DMS153 treated with DMSO at 0.1 percent for 48 hours (cell line): ENCODE results near the gene MED15.

ENCODE experiments used
- DNase-seq: peaks from one replicate; lab custom pipeline; 2025; ENCODE audit not compliant: unreplicated experiment; lab: John Stamatoyannopoulos, UW

The MED15 gene

DNA sequence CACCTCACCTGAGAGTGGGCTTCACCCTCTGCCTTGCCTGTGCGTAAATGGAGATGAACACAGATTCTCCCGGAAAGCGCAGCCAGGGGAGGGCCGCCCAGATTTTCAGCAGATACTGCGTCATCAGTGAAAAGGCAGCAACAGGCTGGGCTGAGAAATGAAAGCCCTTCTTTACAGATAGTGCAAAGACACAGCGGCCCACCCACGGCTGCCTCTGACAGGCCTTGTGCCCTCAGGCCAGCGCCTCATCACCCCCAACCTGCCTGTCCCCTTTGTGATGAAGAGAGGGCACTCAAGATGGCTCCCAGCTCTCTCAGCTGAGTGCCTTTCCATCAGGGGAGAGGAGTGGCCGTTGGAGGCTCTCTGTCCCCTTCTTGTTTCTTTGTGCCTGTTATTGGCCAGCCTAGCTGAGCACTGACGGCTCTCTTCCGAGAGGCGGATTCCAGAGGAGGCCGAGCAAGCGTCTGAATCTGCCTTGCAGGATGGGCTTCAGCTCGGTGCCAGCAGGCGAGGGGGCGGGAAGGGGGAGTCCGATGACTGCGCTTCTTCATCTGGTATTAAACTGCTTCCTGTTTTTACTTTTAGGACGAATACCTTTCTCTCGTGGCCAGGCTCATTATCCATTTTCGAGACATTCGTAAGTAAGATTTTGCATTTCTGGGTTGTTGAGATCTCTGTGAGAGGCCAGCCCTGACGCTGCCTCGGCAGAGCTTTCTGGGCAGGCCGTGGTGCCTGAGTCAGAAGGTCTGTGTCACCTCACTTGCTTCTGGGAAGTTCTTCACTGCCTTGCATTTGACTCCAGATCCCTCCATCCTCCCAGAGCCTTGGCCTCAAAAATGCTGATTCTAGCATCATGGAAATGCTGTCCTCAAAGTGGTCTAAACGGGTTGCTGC lies 43.7 kb downstream of the MED15 start:
- DNase-seq: no peak

DNA sequence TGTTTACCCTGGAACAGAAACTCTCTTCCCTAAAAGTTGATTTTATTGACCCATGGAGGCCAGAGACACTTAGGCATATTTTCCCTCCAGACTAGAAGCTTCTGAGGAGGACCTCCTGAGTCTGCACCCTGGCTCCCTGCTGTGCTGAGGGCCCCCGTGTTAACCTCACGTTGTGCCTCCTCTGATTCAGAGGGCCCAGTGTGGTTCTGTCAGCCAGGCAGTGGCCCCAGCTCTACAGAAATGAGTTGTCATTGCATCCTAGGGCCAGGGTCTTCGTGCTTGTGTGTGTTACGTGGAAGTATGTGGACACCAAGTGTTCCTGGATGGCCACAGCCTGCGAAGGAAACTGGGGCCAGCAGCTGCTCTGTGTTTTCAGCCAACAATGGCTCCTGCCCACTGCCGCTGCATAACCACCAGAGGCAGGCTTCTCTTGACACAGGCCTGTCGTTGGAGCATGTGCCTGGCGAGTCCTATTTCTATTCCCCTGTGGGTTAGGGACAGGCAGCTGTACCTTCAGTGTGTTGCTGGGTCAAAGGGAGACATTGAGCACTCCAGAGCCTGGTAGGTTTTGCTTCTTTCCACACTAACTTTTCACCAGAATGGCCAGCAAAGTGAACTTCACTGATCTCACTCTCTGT lies 44.5 kb downstream of the MED15 start:
- no peak for DNase-seq

DNA sequence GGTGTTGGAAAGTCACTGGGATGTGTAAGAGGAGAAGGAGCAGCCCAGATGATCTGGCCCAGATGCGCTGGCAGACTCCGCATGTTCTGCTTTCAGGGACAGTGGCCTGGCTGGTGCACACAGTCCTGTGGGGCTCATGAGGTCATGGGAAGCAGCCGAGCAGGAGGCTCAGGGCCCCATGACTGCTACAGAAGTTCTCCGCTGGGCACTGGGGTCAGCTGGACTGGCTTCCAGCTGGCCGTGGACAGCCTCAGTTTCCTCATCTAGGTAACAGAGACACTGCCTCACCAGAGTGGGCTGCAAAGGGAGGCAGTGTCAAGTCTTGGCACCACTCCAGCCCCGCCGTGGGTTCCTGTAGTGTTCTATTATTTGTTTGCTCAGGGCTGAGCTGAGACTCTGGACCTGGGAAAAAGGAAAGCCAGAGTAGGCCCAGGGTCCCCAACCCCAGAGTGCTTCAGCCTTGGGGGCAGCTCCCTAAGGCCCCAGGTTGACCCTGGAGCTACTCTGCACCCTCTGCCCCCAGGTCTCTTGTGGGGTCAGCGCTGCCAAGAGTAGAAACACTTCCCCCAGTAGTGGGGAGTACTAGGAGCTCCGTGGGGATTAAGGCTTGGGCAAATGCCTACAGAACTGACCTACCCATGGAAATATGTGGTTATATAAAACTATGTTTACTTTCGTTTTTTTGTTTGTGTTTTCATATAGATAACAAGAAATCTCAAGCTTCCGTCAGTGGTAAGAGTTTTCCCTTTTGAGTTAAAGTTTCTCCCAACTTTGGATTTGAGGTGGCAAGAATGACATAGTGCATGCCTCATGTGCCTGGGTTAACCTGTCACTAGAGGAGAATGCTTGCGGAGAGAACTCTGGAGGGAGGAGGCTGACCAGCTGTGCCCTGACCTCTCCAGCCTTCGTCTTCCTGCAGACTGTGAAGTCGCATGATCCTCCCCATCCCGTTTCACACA lies 45.3 kb downstream of the MED15 start:
- no peak for DNase-seq

DNA sequence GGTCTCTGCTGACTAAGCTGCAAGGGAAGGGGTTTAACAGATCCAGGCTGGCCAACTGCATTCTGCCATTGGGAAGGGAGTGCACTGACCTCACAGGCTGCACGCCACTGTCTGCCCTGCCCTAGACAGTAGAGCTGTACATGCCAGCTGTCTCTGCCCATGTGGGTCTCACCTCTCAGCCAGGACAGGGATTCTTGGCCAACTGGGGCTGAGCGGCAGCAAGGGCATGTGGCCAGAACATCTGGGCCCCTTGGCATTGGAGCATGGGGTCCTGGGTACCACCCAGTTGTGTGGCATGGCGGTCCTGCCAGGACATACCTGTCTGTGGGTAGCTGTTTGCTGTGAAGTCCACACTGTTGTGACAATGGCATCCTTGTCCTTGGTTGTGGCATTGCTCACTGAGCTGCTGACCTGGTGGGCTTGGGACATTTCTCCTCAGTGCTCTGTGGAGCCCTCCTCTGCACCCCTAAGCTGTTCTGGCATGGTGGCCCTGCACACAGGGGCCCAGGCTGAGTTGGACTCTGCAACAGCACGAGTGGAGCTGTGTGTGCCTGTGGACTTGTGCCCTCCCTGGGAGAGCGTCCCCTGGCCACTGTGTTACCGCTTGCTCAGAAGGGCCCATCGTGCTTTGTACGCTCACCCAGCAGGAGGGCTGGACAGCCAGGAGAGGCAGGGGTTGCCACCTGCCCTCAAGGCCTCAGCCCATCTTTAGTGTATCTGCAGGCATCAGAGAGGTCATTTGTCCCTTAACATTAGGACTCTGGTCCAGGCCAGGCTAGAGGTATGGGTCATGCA lies 46.7 kb downstream of the MED15 start:
- no peak for DNase-seq

DNA sequence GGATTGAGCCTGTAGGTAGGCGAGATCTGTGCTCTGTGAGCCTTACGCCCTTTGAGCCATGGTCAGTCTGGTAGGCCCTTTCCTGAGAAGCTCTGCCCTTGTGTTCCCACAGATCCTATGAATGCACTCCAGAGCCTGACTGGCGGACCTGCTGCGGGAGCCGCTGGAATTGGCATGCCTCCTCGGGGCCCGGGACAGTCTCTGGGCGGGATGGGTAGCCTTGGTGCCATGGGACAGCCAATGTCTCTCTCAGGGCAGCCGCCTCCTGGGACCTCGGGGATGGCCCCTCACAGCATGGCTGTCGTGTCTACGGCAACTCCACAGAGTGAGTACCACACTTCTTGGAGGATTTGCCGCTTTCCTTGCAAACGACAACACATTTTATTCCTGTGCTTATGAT lies 47.4 kb downstream of the MED15 start:
- DNase-seq: no peak

DNA sequence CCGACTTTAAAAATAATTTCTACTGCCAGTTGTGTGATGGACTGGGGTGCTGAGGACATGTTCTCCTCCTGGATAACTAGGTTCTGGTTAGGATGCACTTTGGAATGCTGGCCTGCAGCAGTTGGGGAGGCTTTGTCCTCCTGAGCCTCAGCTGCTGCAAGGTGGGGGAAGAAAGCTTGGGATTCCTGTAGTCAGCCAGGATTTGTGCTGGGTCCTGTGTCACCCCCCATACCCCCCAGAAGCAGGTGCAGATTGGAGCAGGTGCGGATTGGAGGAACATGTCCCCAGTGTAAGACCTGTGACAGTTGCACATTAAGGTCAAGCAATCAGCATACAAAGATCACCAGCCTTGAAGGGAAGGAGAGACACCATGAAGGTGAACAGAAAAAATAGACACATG lies 51.1 kb downstream of the MED15 start:
- no peak for DNase-seq

DNA sequence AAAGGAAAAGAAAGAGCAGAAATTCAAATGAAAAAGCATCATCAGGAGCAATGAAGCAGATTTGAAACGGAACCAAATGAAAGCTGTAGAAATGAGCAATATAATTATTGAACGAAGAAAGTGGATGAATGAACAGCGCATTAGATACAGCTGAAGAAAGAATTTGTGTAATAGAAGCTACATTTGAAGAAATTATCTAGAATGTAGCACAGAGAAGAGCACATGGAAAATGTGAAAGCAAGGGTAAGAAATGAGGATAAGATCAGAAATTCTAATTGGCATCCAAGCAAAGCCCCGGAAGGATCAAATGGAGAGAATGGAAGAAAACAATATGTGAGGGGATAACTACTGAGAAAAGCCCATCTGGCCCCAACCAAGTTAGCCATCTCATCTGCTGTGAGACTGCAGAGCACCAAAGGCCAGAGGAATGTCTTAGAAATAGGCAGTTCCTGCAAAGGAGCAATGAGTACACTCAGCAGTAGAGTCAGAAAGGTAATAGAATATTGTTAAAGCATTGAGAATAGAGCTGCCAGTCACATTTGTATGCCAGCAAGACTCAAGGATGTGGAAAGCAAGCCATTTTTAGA lies 51.9 kb downstream of the MED15 start:
- DNase-seq: no peak

DNA sequence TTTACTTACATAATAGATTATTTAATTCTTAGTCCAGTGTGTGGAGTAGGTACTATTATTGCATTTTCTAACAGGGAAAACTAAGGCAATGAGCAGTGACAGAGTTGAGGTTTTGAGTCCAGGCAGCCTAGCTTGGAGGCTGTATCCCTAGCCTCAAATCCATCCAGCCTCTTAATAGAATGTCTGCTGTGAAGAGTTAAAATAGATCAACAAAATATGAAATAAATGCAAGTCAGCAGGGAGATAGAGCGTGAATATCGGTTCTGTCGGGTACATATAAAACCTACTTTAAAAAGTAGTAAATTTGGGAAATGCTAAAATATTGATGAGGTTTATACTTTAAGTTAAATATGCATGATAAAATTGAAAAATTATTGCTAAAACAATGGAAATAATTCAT lies 53.3 kb downstream of the MED15 start:
- DNase-seq: no peak

DNA sequence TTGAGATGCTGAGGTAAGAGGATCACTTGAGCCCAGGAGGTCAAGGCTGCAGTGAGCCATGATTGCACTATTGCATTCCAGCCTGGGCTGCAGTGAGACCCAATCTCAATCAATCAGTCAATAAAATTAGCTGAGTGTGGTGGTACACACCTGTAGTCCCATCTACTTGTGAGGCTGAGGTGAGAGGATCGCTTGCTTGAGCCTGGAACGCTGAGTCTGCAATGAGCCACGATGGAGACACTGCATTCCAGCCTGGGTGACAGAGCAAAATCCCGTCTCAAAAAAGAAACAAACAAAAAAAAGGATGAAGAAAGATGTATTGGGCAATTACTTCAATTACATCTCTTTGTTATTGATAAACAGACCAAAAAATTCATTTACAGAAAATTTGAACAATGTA lies 54.5 kb downstream of the MED15 start:
- DNase-seq: no peak

DNA sequence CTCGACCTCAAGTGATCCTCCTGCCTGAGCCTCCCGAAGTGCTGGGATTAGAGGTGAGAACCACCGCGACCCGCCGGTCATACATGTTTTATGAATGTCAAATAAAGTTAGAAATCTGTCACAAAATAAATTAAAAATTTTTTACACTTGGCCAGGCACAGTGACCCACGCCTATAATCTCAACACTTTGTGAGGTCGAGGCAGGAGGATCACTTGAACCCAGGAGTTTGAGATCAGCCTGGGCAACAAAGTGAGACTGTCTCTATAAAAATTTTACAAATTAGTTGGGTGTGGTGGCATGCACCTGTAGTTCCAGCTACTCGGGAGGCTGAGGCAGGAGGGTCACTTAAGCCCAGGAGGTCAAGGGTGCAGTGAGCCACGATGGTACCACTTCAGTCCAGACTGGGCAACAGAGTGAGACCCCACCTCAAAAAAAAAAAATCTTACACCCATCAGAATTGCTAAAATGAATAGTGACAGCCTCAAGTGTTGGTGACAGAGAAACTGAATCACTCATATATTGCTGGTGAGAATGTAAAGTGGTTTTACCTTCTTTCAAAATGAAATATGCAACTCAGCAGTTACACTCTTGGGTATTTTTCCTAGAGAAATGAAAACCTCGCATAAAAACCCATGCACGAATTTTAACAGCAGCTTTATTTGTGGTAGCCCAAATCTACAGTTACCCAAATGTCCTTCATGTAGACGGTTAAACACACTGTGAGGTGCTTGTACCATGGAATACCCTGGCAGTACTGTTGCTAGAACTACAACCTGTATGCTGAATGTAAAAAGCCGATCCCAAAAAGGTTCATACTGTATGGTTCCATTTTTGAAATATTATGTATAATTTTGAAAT lies 55.4 kb downstream of the MED15 start:
- DNase-seq: no peak

DNA sequence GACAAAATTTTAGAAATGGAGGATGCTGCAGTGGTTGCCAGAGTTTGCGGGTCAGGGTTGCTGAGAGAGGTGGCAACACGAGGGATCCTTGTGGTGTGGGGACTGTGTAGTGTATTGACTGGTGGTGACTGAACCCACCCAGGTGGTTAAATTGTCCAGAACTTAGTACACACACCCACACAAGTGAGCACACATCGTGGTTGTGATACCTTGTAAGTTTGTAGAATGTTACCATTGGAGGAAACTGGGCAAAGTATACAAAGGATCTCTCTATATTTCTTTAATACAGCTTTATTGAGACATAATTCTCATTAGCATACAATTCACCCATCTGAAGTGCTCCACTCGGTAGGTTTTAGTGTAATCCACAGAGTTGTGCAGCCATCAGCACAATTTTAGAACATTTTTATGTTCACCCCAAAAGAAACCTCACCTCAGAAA lies 56.1 kb downstream of the MED15 start:
- DNase-seq: no peak

DNA sequence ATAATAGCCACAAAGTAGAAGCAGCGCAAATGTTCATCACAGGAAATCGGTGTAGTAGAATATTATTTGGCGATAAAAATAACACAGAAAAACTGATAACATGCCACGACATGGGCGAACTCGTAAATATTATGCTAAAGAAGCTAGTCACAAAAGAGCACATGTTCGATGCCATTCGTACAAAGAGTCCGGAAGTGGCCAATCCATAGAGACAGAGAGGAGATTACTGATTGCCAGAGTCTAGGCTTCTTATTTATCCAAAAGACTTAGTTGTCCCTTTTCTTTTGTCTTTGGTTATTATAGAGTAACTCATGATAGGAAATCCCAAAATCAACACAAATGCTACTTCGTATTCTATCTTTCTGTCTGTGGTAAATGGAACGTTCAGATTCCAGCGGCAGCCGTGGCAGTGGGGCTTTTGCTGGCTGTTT lies 56.5 kb downstream of the MED15 start:
- DNase-seq: no peak

DNA sequence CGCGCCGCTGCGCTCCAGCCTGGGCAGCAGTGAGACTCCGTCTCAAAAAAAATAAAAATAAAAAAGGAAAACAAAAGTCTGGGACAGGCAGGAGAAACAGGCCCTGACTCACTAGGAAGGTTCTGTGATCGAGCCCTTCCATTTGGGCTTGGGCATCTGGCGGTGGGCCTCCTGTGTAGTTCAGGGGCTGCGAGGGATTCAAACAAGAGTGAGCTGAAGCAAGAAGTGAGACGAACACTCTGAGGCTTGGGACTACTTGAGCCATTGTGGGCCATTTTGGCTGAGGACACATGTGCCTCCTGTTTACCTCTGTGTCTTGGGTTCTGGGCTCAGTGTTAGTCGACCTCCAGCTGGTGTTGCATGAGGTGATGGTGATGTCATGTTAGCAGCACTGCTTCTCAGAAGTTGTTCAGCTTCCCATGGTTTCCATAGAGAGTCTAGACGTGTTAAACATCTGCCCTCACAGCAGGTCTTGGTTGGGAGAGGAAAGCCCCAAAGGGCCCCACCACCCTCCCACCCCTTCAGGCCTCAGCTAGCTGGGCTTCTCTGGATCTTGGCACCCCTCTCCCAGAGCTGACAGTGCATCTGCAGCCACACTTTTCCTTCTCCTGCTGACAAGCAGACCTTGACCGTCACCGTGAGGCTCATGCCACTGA lies 57.8 kb downstream of the MED15 start:
- DNase-seq: no peak

DNA sequence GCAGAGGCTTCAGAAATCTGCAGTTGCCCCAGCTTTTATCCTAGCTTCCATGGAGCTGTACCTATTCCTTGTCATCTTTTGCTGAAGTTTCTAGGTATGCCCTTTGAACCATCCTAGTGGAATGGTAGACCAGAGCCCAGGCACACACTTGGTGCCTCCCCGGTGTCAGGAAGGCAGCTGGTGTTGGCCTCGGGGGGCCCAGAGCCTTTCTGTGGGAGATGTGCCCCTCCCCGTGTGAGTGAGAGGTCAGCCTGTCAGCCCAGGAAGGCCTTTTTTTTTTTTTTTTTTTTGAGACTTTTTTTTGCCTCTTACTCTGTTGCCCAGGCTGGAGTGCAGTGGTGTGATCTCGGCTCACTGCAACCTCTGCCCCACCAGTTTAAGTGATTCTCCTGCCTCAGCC lies 58.4 kb downstream of the MED15 start:
- no peak for DNase-seq

DNA sequence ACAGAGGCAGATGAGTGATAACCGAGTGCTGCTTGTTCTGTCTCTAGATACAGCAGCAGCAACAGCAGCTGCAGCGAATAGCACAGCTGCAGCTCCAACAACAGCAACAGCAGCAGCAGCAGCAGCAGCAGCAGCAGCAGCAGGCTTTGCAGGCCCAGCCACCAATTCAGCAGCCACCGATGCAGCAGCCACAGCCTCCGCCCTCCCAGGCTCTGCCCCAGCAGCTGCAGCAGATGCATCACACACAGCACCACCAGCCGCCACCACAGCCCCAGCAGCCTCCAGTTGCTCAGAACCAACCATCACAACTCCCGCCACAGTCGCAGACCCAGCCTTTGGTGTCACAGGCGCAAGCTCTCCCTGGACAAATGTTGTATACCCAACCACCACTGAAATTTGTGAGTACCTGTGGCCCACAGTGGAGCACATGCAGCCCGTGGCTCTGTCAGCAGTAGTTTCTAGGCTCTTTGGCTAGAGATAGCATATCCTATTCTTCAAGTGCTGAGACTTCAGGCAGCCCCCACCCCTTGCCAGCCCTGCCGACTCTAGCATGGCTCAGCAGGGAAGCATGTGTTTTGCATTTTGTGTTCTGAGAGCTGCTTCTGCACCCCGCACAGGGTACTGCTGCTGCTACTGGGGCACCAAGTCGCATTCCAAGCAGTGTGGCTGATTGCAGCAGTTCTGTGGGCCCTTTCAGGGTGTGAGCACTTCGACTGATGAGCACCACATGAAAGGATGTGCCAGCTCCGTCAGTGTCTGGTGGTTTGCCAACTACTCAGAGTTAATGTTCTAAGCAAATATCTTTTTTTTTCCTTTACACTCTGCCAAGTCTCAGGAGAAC lies 59.2 kb downstream of the MED15 start:
- DNase-seq: no peak

DNA sequence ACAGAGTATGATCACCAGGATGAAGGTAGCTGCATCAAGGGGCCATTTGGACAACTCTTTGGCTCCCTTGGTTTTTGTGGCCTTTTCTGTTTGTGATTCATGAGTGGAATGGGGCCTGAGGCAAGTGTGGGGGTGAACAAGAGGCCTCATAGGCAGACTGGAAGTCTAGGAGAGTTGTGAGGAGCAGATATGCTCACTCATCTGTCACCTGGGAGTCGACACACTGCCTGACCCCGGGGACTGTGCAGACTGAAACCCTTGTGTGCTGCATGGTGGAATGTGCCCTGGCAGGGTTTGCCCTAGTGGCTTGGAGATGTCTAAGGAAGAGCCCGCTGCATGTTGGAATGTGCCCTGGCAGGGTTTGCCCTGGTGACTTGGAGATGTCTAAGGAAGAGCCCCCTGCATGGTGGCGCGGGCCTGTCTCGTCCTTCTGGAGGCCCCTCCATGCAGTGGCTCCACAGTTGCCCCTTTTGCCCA lies 60.0 kb downstream of the MED15 start:
- DNase-seq: no peak

DNA sequence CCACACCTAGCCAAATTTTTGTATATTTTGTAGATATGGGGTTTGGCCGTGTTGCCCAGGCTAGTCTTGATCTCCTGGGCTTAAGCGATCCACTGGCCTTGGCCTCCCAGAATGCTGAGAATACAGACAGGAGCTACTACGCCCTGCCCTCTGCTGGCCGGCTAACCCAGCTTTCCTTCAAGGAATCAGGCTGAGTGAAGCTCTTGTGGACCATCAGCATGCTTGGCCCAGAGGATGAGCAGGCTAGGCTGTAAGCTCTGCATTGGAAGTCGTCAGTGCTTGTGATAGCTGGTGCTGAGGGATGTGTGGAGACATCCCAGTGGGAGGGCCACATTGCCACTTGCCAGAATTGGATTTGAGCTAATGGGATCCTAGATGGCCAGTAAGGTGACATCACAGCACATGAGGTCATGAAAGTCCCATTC lies 60.6 kb downstream of the MED15 start:
- DNase-seq: no peak
